ENCODE data around the gene CHD6.

- TF ChIP-seq CTCF (conservative IDR thresholded peaks at IDR 0.05; ENCODE audit: low read depth, low read length) (no peak), EZH2 (IDR thresholded peaks at IDR 0.05; ENCODE audit: borderline replicate concordance, low read depth, low read length, poor library complexity, severe bottlenecking) (no peak)
These were observed 135.3 kb downstream of the CHD6 start for GRCh38 chr20:41482647-41483552.

All from A673 (cell line).